ENCODE measurements around the gene HCRTR1.

The HCRTR1 gene

DNA sequence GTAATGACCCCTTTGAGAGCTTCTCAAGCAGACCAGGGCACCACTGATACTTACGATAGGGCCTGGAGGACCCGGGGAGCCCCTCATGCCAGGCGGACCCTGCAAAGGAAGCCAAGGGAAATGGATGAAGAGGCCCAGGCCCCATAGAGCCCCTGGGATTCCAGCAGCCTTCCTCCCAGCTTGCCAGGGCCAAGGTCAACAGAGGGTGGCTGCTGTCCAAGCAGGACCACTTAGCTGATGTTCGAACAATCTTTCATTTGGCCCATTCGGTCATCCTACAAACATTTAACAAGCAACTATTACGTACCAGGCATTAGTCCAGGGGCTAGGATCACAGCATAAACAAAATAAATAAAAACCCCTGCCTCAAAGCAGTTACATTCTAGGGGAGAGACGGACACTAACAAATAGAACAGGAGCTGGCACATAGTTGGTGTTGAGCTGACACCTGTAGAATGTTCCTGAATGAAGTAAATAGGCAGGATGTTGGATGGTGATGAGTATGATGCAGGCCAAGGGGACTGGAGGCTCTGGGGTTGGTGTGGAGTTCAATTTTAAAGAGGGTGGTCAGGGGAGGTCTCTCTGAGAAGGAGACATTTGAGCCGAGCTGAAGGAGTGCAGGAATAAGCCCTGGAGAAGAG lies 54.2 kb downstream of the HCRTR1 start:
- H3K36me3 ChIP-seq (ENCODE audit: control insufficient read depth in 2 of 2, insufficient read depth in 1 of 2, low read length in 2 of 2): no peaks in the 10 kb centered on the region
- peaks cover 5% of the 10 kb centered on the region for H3K4me1 ChIP-seq (ENCODE audit: control insufficient read depth, insufficient read depth, low read length)
- TF ChIP-seq SCRT1 (tag by site-specific recombination; IDR thresholded peaks at IDR 0.05; ENCODE audit: borderline replicate concordance) (peak; percentile 89), ZNF521 (tag by site-specific recombination; IDR thresholded peaks at IDR 0.05) (no peak), SCRT2 (tag by site-specific recombination; IDR thresholded peaks at IDR 0.05) (peak; percentile 91)
- CTCF ChIA-PET: interaction anchor here (0.5 to 1.4 kb wide), 5 partner anchors 9 to 274 kb away, joined by 3 to 5 read pairs (median 5); no protein-coding TSS in a partner anchor
- no peaks in the 10 kb centered on the region for H3K9me3 ChIP-seq (ENCODE audit: control insufficient read depth, insufficient read depth, low read depth, low read length)
- H3K27ac ChIP-seq (ENCODE audit: extremely low read depth, low read depth, low read length): no peak overlapping the region
- no peak overlapping the region for H3K4me3 ChIP-seq (ENCODE audit: low read depth, low read length)
- POLR2A ChIA-PET: no interaction called here

DNA sequence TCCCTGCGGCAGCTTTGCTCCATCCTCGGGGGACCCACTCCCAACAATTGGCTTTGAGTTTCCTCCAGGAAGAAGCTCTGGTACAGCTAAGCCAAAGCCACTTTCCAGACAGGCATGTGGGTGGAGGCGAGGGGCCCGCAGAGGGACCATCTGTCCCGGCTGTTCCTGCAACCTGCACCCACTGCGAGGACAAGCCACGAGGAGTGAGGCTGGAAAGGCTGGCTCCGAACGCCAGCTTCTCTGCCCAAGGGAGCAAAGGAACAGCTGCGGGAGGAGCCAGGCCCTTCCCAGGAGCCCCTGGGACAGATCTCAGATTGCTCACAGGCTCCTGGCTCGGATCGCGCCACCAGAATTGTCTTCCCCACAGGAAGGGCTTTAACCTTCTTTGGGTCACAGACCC lies 55.5 kb downstream of the HCRTR1 start:
- Histone ChIP-seq H3K4me1 (ENCODE audit: control insufficient read depth, insufficient read depth, low read length) (peaks cover 5% of the 10 kb centered on the region), H3K36me3 (ENCODE audit: control insufficient read depth in 2 of 2, insufficient read depth in 1 of 2, low read length in 2 of 2) (no peaks in the 10 kb centered on the region), H3K4me3 (ENCODE audit: low read depth, low read length) (no peak overlapping the region), H3K9me3 (ENCODE audit: control insufficient read depth, insufficient read depth, low read depth, low read length) (no peaks in the 10 kb centered on the region), H3K27ac (ENCODE audit: extremely low read depth, low read depth, low read length) (no peak overlapping the region)
- ChIA-PET POLR2A (no interaction called here), CTCF (no interaction called here)
- TF ChIP-seq ZNF501 (tag by site-specific recombination; IDR thresholded peaks at IDR 0.05): no peak
- no peak for TF ChIP-seq ZNF777 (tag by site-specific recombination; IDR thresholded peaks at IDR 0.05; ENCODE audit: borderline replicate concordance)
- TF ChIP-seq, protein P1, sequence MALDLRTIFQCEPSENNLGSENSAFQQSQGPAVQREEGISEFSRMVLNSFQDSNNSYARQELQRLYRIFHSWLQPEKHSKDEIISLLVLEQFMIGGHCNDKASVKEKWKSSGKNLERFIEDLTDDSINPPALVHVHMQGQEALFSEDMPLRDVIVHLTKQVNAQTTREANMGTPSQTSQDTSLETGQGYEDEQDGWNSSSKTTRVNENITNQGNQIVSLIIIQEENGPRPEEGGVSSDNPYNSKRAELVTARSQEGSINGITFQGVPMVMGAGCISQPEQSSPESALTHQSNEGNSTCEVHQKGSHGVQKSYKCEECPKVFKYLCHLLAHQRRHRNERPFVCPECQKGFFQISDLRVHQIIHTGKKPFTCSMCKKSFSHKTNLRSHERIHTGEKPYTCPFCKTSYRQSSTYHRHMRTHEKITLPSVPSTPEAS (tag by site-specific recombination; IDR thresholded peaks at IDR 0.05): no peak
- peak; percentile 27; the same call in 1 of the 2 replicates for TF ChIP-seq ZFHX2 (tag by site-specific recombination; conservative IDR thresholded peaks at IDR 0.05)
- TF ChIP-seq, protein P2, sequence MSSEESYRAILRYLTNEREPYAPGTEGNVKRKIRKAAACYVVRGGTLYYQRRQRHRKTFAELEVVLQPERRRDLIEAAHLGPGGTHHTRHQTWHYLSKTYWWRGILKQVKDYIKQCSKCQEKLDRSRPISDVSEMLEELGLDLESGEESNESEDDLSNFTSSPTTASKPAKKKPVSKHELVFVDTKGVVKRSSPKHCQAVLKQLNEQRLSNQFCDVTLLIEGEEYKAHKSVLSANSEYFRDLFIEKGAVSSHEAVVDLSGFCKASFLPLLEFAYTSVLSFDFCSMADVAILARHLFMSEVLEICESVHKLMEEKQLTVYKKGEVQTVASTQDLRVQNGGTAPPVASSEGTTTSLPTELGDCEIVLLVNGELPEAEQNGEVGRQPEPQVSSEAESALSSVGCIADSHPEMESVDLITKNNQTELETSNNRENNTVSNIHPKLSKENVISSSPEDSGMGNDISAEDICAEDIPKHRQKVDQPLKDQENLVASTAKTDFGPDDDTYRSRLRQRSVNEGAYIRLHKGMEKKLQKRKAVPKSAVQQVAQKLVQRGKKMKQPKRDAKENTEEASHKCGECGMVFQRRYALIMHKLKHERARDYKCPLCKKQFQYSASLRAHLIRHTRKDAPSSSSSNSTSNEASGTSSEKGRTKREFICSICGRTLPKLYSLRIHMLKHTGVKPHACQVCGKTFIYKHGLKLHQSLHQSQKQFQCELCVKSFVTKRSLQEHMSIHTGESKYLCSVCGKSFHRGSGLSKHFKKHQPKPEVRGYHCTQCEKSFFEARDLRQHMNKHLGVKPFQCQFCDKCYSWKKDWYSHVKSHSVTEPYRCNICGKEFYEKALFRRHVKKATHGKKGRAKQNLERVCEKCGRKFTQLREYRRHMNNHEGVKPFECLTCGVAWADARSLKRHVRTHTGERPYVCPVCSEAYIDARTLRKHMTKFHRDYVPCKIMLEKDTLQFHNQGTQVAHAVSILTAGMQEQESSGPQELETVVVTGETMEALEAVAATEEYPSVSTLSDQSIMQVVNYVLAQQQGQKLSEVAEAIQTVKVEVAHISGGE (tag by site-specific recombination; conservative IDR thresholded peaks at IDR 0.05; ENCODE audit: low read depth): peak; percentile 55; the same call in 1 of the 2 replicates
- no peak for TF ChIP-seq ZNF426 (tag by site-specific recombination; IDR thresholded peaks at IDR 0.05)
- peak; percentile 73 for TF ChIP-seq ZNF341 (tag by site-specific recombination; IDR thresholded peaks at IDR 0.05; ENCODE audit: low read depth)
- no peak for TF ChIP-seq ZNF48 (tag by site-specific recombination; IDR thresholded peaks at IDR 0.05)

DNA sequence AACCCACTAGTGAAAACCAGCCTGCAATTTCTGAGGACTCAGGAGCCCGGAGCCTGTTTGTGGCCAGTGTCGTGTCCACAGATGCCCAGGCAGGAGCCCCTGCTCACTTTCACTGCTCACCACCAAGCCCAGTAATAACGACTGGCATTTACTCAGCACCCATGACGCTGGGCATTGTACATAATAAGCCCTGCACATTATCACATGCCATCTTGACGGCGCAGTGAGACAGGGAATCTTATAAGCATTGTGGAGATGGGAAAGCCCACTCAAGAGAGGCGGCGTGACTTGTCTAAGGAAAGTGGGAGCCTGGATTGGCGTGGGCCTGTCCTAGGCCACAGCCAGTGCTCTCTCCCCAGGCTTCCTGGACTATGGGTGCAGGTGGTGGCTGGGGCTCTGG lies 55.9 kb downstream of the HCRTR1 start:
- POLR2A ChIA-PET: no interaction called here

More for the DNA sequence above, 55.9 kb downstream of the HCRTR1 start:
- CTCF ChIA-PET: no interaction called here
- Histone ChIP-seq H3K27ac (ENCODE audit: extremely low read depth, low read depth, low read length) (no peak overlapping the region), H3K4me3 (ENCODE audit: low read depth, low read length) (no peak overlapping the region), H3K9me3 (ENCODE audit: control insufficient read depth, insufficient read depth, low read depth, low read length) (no peaks in the 10 kb centered on the region), H3K36me3 (ENCODE audit: control insufficient read depth in 2 of 2, insufficient read depth in 1 of 2, low read length in 2 of 2) (no peaks in the 10 kb centered on the region), H3K4me1 (ENCODE audit: control insufficient read depth, insufficient read depth, low read length) (peaks cover 5% of the 10 kb centered on the region)
- TF ChIP-seq ZNF660 (tag by site-specific recombination; IDR thresholded peaks at IDR 0.05) (no peak), PRDM1 (tag by site-specific recombination; IDR thresholded peaks at IDR 0.05) (0 out of 2 replicates have a peak, but pooled peaks have one; percentile 7), SALL2 (tag by site-specific recombination; IDR thresholded peaks at IDR 0.05; ENCODE audit: borderline replicate concordance) (no peak)
- TF ChIP-seq, protein P3, sequence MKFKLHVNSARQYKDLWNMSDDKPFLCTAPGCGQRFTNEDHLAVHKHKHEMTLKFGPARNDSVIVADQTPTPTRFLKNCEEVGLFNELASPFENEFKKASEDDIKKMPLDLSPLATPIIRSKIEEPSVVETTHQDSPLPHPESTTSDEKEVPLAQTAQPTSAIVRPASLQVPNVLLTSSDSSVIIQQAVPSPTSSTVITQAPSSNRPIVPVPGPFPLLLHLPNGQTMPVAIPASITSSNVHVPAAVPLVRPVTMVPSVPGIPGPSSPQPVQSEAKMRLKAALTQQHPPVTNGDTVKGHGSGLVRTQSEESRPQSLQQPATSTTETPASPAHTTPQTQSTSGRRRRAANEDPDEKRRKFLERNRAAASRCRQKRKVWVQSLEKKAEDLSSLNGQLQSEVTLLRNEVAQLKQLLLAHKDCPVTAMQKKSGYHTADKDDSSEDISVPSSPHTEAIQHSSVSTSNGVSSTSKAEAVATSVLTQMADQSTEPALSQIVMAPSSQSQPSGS (tag by site-specific recombination; IDR thresholded peaks at IDR 0.05; ENCODE audit: low read depth): no peak

All from HEK293 (cell line).